HG03520 (cell line): ENCODE data around the gene EVC.
"Not testable (repeated sequence)": the region's sequence is repeated elsewhere in the genome, so short reads cannot be mapped to it uniquely, and the experiment has no call there.

Experiments
- ATAC-seq: cut with Tn5 transposase; IDR thresholded peaks from one replicate; pipeline ENCODE4 v1.9.1; 2021; ENCODE audit warnings: mild to moderate bottlenecking, moderate library complexity; ENCODE audit not compliant: unreplicated experiment

The EVC gene

GRCh38 chr4:5809216-5809776, 98.3 kb downstream of the EVC start:
- no peak for ATAC-seq

DNA sequence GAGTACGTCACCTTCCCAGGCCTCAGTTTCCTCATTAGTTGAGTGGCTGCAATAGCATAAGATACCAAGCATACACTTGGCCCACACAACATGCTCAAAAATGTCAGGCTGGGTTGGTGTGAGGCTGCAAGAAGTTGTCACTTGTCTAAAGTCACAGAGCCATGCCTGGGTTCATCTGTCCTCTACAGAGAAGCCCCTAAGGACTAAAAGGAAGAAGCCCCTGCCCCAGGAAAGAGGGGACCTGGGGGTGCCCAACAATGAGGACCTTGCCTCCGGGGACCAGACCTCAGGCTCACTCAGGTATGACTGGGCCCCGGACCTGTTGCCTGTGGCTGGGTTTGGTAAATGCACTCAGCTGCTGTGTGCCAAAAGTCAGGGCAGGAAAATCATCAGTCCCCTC, 99.2 kb downstream of the EVC start:
- no peak for ATAC-seq

- no peak for ATAC-seq
These were observed 99.9 kb downstream of the EVC start for GRCh38 chr4:5810770-5811430.

DNA sequence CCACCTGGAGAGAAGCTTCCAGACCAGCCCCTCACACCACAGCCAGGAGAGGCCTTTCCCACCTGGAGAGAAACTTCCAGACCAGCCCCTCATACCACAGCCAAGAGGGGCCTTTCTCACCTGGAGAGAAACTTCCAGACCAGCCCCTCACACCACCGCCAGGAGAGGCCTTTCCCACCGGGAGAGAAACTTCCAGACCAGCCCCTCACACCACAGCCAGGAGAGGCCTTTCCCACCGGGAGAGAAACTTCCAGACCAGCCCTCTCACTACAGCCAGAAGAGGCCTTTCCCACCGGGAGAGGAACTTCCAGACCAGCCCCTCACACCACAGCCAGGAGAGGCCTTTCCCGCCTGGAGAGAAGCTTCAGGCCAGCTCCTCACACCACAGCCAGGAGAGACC, 101.1 kb downstream of the EVC start:
- ATAC-seq = not testable (repeated sequence)

GRCh38 chr4:5812506-5813229, 101.7 kb downstream of the EVC start:
- no peak for ATAC-seq

DNA sequence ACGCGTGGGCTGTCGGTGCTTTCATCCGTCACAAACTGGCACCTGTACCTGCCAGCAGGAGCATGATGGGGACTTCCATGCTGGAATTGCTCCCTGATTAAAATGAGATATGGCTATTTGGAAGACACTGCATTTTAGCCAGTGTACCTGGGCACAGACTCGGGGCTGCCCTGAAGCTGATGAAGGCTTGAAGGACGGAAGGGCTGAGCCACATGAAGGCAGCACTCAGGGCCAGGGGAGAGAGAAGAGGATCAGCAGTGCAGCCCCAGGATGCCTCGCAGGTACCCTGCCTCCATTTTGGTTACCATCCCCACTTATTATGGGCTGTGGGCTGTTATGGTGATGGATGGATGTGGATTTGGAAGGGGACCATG, 102.9 kb downstream of the EVC start:
- no peak for ATAC-seq

- no peak for ATAC-seq
These were observed 103.4 kb downstream of the EVC start for GRCh38 chr4:5814421-5814820.

DNA sequence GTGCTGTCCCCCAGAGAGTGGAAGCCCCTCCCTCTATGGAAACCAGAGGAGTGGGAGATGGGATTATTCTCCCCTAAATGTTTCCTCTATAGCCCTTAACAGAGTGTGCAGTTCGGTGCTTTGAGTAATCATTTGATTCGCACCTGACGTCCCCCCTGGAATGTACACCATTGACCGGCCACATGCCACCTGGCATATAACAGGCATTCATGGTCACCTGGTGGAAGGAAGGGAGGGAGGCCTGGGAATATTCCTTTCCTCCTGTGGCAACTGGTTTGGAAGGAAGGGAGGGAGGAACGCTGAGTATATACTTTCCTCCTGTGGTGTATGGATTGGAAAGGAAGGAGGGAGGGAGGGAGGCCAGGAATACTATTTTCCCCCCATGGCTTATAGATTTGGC, 104.6 kb downstream of the EVC start:
- no peak for ATAC-seq

DNA sequence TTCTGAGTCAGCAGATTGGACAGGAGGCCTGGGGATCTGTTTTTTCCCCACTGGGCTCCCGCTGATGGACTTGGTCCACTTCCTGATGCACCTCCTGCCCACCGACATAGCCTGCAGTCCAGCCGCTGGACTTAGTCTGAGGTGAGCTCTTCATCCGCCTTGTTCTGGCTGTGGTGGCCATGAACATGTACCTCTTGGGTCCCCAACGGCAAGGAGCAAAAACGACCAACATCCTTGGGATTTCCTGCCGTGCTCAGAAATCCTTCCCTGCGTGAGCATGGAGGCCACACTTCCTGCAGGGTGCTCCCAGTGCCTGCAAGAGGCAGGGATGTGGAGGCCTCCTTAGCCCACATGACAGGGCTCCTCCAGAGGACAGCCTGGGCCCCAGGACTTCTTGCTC, 105.1 kb downstream of the EVC start:
- no peak for ATAC-seq

- no peak for ATAC-seq
These were observed 105.9 kb downstream of the EVC start for GRCh38 chr4:5816851-5817375.

DNA sequence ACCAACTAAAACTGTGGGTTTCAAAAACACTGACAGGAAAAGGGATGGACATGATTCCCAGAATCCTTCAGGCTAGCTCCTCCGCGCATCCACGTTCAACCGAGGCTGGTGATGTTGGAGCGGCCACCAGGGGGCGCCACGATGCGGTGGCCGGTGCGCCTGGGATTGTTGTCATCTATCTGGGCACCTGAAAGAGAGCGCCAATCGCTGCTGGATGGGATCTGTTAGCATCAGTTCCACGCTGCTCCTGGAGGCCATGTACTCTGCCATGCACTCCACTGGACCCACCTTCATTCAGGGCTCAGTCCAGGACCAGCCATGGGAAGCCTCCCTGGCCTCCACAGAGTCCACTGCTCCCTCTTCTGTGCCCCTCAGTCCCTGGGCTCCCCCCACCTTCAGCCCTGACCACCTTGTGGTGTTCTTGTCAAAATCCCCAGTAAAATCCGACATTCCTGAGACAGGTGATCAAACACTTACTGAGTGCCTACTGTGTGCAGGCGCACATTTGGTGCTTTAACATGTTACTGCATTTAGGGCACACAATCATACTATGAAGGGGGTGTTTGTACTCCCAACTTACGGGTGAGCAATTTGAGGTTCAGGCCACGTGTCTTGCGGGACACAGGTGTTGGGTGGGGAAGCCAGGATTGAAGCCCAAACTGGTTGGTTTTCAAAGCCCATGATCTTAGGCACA, 110.8 kb downstream of the EVC start:
- ATAC-seq = no peak

DNA sequence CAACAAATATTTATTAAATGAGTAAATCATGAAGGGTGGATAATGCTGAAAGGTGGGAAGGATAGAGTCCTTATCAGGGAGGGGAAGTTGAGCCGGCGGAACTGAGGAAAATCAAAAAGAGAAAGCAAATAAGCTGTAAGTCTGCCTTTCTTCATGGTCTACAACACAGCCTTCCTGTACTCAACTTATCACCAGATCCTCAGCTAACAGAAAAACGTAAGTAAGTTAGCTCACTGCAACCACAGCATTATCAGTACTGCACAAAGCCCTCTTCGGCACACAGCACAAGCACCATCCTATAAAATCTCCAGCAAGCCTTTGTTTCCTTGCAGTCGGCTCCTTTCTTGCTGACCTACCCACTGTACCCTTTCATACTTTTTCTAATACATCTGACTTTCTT, 111.6 kb downstream of the EVC start:
- ATAC-seq = no peak

DNA sequence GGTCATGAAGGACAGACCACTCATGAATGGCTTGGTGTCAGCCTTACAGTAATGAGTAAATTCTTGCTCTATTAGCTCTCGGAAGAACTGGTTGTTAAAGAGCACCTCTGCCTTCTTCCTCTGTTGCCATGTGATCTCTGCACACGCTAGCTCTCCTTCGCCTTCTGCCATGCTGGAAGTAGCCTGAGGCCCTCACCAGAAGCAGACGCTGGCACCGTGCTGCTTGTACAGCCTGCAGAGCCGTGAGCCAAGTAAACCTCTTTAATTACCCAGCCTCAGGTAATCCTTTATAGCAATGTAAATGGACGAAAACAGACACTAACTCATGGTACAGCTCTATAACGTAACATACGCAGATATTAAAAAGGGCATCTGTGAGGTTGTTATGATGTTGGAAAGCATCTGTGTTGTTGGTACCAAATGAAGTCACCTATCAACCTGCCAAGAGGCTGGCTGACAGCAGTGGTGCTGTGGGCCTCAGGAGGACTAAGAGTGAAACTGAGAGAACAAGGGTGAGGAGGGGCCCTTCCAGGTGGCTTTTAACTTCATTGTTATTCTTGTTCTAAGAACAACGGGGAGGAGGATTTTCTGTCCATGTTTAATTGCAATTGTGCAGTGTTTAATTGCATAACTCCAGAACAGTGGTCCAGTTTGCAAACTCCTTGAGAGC, 112.7 kb downstream of the EVC start:
- ATAC-seq = no peak

GRCh38 chr4:5824227-5824626, 113.2 kb downstream of the EVC start:
- no peak for ATAC-seq

GRCh38 chr4:5824635-5825034, 113.6 kb downstream of the EVC start:
- ATAC-seq = no peak

GRCh38 chr4:5825321-5826041, 114.5 kb downstream of the EVC start:
- ATAC-seq = no peak

- no peak for ATAC-seq
These were observed 115.6 kb downstream of the EVC start for GRCh38 chr4:5826437-5827107.

DNA sequence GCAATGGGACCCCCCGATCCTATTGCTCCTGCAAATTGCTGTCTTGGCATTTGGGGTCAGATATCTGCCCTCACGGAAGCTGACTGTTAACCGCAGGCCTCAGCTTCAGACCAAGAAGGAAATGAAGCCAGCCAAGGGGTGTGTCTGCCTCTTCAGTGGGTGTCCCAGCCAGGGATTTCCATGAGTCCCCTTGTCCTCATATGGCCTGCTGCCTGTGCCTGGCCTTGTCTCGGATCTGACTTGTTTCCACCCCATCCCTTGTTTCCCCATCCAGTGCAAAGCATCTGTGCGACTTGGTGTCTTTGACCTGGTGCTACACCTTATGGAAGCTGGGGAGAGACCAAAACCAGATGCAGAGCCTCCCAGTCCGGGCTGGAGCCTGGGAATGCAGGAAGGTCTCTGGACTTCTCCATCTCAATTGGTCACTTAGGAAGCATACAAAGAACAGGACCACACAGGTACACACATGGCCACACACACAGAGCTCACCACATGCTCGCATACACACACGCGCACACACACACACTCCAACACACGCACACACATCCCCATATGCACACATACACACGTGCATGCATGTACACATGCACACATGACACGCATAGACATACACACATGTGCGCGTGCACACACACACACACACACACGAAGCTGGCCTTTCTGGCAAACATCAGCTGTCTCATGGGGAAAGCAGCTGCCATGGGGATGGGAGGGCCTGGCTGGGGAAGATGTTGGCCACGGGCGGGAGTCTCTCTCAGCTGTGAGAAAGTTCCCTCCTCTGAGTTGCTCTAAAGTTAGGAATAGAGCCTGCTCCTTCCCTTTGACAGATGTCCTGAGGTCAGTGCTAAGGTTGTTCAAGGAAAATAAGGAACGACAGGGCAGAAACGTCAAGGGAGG, 116.4 kb downstream of the EVC start:
- no peak for ATAC-seq

DNA sequence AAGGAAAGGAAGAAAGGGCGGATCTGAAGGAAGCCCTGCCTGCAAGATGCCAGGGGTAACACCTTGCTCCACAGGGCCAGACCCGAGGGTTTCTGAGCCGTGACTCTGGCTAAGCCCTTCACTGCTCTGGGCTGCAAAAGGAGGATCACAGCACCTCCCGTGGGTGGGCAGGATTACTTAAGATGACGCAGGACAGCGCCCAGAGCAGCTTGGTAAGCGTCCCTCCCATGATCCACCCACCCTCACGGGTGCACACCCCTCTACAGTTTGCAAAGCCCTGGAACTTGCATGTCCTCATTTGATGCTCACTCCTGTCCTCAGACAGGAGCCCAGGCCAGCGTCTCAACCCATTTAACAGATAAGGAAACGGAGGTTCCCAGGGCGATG, 117.0 kb downstream of the EVC start:
- no peak for ATAC-seq
